ENCODE data around the gene NECTIN2.

- no peak for TF ChIP-seq EZH2phosphoT487 (IDR thresholded peaks at IDR 0.05; ENCODE audit: borderline replicate concordance, low read length)
- TF ChIP-seq CTCF (conservative IDR thresholded peaks at IDR 0.05; ENCODE audit: low read depth, low read length): no peak
These were observed 23.8 kb downstream of the NECTIN2 start for GRCh38 chr19:44869733-44870470.

All from PC-3 (cell line).